ENCODE results near the gene IMMP1L. TPM values are rescaled to one million over a fixed set of nuclear protein-coding genes. Genes with fewer than 3 reads are reported as not detected.

IMMP1L gene
- total and polyA plus RNA-seq, 2 experiments from 2014 or later: 8.8 to 19.9 TPM

DNA sequence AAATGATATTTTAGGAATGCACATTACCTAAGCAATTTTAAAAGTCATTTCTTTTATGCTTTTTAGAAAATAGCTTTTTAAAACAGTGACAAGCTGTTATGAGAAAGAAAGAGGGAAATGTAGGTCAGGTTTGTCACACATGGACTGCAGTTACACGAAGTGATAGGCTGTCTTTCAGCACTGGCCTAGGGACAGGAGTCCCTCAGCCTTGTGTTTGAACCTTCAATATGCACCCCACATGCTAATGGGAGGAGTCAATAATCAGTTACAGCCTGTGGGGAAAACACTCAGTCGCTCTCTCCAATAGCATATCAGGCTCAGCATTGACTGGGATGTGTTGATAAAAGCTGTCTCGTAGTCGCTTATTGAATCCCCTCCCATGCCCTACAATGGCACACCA lies 94.0 kb downstream of the IMMP1L start:
- Histone ChIP-seq H4K20me1 (ENCODE audit: insufficient read depth) (no peaks in the 10 kb centered on the region), H3K9me3 (ENCODE audit: low read depth) (no peaks in the 10 kb centered on the region), H3K9ac (no peak overlapping the region), H3K4me1 (ENCODE audit: insufficient read depth) (peaks cover 4% of the 10 kb centered on the region; the same call in 1 of the 2 replicates), H3F3A (ENCODE audit: insufficient read depth) (no peaks in the 10 kb centered on the region; the same call in 1 of the 2 replicates), H3K4me2 (ENCODE audit: unreplicated experiment) (no peak overlapping the region), H3K4me3 (no peak overlapping the region), H2AFZ (no peak overlapping the region), H3K79me2 (ENCODE audit: insufficient read depth) (no peaks in the 10 kb centered on the region), H3K27ac (no peak overlapping the region), H3K9me2 (ENCODE audit: insufficient read depth) (no peaks in the 10 kb centered on the region), H3K36me3 (ENCODE audit: low read depth) (no peaks in the 10 kb centered on the region), H3K27me3 (replicated peaks; ENCODE audit: insufficient read depth) (no peaks in the 10 kb centered on the region)
- DNase-seq: no peak
- in situ Hi-C loops (cut with MboI): no loop called here
- 75 to 77% methylated on average over 4 of the region's 4 CpGs for WGBS, 2 experiments (ENCODE audit: low coverage in 1 of 2, low lambda C conversion rate in 2 of 2, missing lambda C conversion rate in 2 of 2)
- TF ChIP-seq EZH2phosphoT487 (IDR thresholded peaks at IDR 0.05; ENCODE audit: insufficient read depth, low read depth): no peak
- TF ChIP-seq EZH2 (IDR thresholded peaks at IDR 0.05; ENCODE audit: insufficient read depth, poor library complexity, severe bottlenecking): no peak

DNA sequence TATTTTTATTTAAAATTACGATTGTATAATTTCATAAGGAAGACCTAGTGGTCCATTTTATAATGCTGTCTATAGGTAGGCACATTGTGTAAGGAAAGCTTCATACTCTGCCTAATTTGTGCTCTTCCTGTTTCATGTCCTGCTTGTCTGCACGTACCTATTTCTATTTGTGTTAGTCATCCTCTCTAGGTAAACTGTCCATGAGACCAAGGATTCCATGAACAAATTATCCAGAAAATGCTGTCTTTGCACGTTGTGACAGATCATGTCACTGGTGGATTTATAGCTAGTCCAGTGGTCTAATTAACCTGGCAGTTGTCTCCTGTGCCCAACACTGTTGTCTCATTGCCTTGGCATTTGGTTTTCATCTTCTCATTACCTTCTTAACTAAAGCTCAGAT lies 95.1 kb downstream of the IMMP1L start:
- Histone ChIP-seq H4K20me1 (ENCODE audit: insufficient read depth) (no peaks in the 10 kb centered on the region), H3K79me2 (ENCODE audit: insufficient read depth) (no peaks in the 10 kb centered on the region), H3K9me2 (ENCODE audit: insufficient read depth) (no peaks in the 10 kb centered on the region), H3K27me3 (replicated peaks; ENCODE audit: insufficient read depth) (no peaks in the 10 kb centered on the region), H2AFZ (no peak overlapping the region), H3K4me1 (ENCODE audit: insufficient read depth) (peaks cover 4% of the 10 kb centered on the region; the same call in 1 of the 2 replicates), H3F3A (ENCODE audit: insufficient read depth) (no peaks in the 10 kb centered on the region; the same call in 1 of the 2 replicates), H3K4me2 (ENCODE audit: unreplicated experiment) (no peak overlapping the region), H3K9me3 (ENCODE audit: low read depth) (no peaks in the 10 kb centered on the region), H3K36me3 (ENCODE audit: low read depth) (no peaks in the 10 kb centered on the region), H3K9ac (no peak overlapping the region), H3K4me3 (no peak overlapping the region), H3K27ac (no peak overlapping the region)
- in situ Hi-C loops (cut with MboI): no loop called here
- DNase-seq: no peak
- 96 to 97% methylated on average over 3 of the region's 3 CpGs for WGBS, 2 experiments (ENCODE audit: low coverage in 1 of 2, low lambda C conversion rate in 2 of 2, missing lambda C conversion rate in 2 of 2)
- no peak for TF ChIP-seq EZH2 (IDR thresholded peaks at IDR 0.05; ENCODE audit: insufficient read depth, poor library complexity, severe bottlenecking)
- TF ChIP-seq EZH2phosphoT487 (IDR thresholded peaks at IDR 0.05; ENCODE audit: insufficient read depth, low read depth): no peak

DNA sequence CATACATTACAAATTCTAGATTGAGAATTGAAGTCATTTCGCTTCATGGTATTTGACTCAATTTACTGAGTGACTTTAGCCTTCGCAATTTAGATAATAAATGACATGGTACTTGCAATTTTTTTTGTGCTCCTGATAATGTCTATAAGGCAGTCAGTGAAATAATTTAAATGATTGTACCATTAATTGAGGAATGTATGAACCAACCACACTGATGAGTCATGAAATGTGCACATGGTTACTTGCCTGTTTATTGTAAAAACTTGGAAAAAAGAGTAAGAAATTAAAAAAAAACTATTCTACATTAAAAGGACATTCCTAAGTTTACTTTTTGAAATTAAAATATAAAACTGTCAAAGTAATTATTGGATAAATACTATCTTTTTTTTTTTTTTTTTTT lies 96.5 kb downstream of the IMMP1L start:
- no peaks in the 10 kb centered on the region for H4K20me1 ChIP-seq (ENCODE audit: insufficient read depth)
- H3K79me2 ChIP-seq (ENCODE audit: insufficient read depth): no peaks in the 10 kb centered on the region
- H3K27me3 ChIP-seq (replicated peaks; ENCODE audit: insufficient read depth): no peaks in the 10 kb centered on the region
- H3K4me3 ChIP-seq: no peak overlapping the region
- no peak overlapping the region for H3K4me2 ChIP-seq (ENCODE audit: unreplicated experiment)
- H3F3A ChIP-seq (ENCODE audit: insufficient read depth): no peaks in the 10 kb centered on the region; the same call in 1 of the 2 replicates
- peak; percentile 71 for DNase-seq
- H3K36me3 ChIP-seq (ENCODE audit: low read depth): no peaks in the 10 kb centered on the region
- no peak overlapping the region for H3K27ac ChIP-seq
- no peak overlapping the region for H3K9ac ChIP-seq
- no peak overlapping the region for H2AFZ ChIP-seq
- WGBS, 2 experiments (ENCODE audit: low coverage in 1 of 2, low lambda C conversion rate in 2 of 2, missing lambda C conversion rate in 2 of 2): 95 to 97% methylated on average over 2 of the region's 2 CpGs
- H3K4me1 ChIP-seq (ENCODE audit: insufficient read depth): peaks cover 10% of the 10 kb centered on the region
- no peaks in the 10 kb centered on the region for H3K9me3 ChIP-seq (ENCODE audit: low read depth)
- in situ Hi-C loops (cut with MboI): no loop called here
- TF ChIP-seq EZH2phosphoT487 (IDR thresholded peaks at IDR 0.05; ENCODE audit: insufficient read depth, low read depth): no peak
- no peaks in the 10 kb centered on the region for H3K9me2 ChIP-seq (ENCODE audit: insufficient read depth)

DNA sequence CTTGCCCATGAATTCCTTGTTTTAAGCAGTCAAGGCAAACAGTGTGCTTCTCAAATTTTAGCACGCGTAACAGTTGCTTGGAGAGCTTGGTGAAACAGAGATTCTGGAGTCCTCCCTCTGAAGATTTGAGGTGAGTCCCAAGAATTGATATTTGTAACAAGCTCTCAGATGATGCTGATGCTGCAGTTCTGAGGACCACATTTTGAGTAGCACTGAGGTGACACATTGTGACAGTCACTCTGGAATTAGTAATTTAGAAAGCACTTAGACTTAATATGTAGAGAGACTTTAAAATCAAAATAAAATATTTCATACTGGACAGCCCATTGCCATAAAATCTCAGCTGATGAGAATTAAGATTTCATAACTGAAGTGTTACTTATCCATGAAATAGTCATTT lies 101.2 kb downstream of the IMMP1L start:
- Histone ChIP-seq H3K4me3 (no peak overlapping the region), H2AFZ (no peak overlapping the region), H3K4me1 (ENCODE audit: insufficient read depth) (peaks cover 17% of the 10 kb centered on the region), H3K4me2 (ENCODE audit: unreplicated experiment) (no peak overlapping the region), H3K36me3 (ENCODE audit: low read depth) (no peaks in the 10 kb centered on the region), H3K9me3 (ENCODE audit: low read depth) (no peaks in the 10 kb centered on the region), H3F3A (ENCODE audit: insufficient read depth) (peaks cover 9% of the 10 kb centered on the region; the same call in 1 of the 2 replicates), H3K27me3 (replicated peaks; ENCODE audit: insufficient read depth) (no peaks in the 10 kb centered on the region), H3K9ac (no peak overlapping the region), H3K79me2 (ENCODE audit: insufficient read depth) (no peaks in the 10 kb centered on the region), H4K20me1 (ENCODE audit: insufficient read depth) (no peaks in the 10 kb centered on the region), H3K9me2 (ENCODE audit: insufficient read depth) (no peaks in the 10 kb centered on the region), H3K27ac (no peak overlapping the region)
- DNase-seq: no peak
- in situ Hi-C loops (cut with MboI): no loop called here
- TF ChIP-seq EZH2 (IDR thresholded peaks at IDR 0.05; ENCODE audit: insufficient read depth, poor library complexity, severe bottlenecking) (no peak), EZH2phosphoT487 (IDR thresholded peaks at IDR 0.05; ENCODE audit: insufficient read depth, low read depth) (no peak)
- WGBS, 2 experiments (ENCODE audit: low coverage in 1 of 2, low lambda C conversion rate in 2 of 2, missing lambda C conversion rate in 2 of 2): 100% methylated on average over 2 of the region's 2 CpGs

DNA sequence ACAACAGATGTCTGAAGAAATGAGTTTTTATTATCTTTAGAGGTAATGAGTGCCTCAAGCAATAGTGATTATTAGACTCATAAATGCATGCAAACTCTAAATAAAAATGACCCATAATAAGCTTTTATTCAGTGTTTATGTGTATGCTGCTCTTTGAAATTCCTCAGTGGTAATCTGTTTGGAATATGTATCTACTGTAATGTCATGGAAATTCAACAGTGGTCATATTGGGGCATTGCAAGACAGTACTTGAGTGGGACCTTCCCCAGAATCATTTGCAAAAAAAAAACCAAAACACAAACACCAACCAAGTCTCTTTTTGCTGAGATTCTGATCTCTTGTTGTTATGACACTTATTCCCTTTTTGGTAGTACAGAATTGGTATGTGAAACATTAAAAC lies 104.8 kb downstream of the IMMP1L start:
- H2AFZ ChIP-seq: no peak overlapping the region
- in situ Hi-C loops (cut with MboI): no loop called here
- no peaks in the 10 kb centered on the region for H3K27me3 ChIP-seq (replicated peaks; ENCODE audit: insufficient read depth)
- TF ChIP-seq EZH2 (IDR thresholded peaks at IDR 0.05; ENCODE audit: insufficient read depth, poor library complexity, severe bottlenecking): no peak
- no peak for TF ChIP-seq EZH2phosphoT487 (IDR thresholded peaks at IDR 0.05; ENCODE audit: insufficient read depth, low read depth)
- no peak overlapping the region for H3K4me3 ChIP-seq
- no peak overlapping the region for H3K9ac ChIP-seq
- no peaks in the 10 kb centered on the region for H3K9me3 ChIP-seq (ENCODE audit: low read depth)
- DNase-seq: no peak
- 0 out of 2 replicates have a peak, but pooled peaks cover 9% of the 10 kb centered on the region for H3F3A ChIP-seq (ENCODE audit: insufficient read depth)
- H3K4me1 ChIP-seq (ENCODE audit: insufficient read depth): peaks cover 14% of the 10 kb centered on the region
- no peaks in the 10 kb centered on the region for H4K20me1 ChIP-seq (ENCODE audit: insufficient read depth)
- no peaks in the 10 kb centered on the region for H3K9me2 ChIP-seq (ENCODE audit: insufficient read depth)
- H3K4me2 ChIP-seq (ENCODE audit: unreplicated experiment): no peak overlapping the region
- peaks cover 4% of the 10 kb centered on the region; the same call in 1 of the 2 replicates for H3K36me3 ChIP-seq (ENCODE audit: low read depth)
- H3K79me2 ChIP-seq (ENCODE audit: insufficient read depth): no peaks in the 10 kb centered on the region
- H3K27ac ChIP-seq: no peak overlapping the region
